Astrocyte (in vitro differentiated cells and primary cell): ENCODE results near the gene CCDC86.

Experiments
- EZH2 ChIP-seq: IDR thresholded peaks from 2 replicates; pipeline ENCODE4 v1.6.1; 2012; ENCODE audit warnings: mild to moderate bottlenecking, low read length, inconsistent platforms; ENCODE audit not compliant: insufficient read depth
- TF ChIP-seq, protein P1 (sequence below): IDR thresholded peaks from 2 replicates; pipeline ENCODE4 v1.5.1; 2011; ENCODE audit warnings: low read depth, mild to moderate bottlenecking, inconsistent platforms, low read length, moderate library complexity; ENCODE audit not compliant: insufficient read depth

DNA sequence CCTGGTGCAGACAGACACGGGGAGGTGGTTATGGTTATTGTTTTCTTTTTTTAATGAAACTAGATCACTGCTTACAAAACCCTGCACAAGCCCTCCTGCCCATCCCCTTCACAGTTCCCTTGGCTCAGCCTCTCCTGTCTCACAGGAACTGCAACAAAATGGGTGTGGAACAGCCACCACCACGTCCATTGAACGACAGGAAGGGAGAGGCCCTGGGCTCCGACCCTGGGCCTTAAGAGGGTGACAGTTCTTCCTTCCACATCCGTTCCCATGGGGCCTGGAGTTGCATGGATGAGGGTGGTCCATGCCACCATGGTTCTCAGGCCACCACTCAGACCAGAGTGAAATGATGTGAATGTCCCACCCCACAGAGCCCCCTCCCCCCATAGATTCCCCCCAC, 48.8 kb downstream of the CCDC86 start:
- no peak for TF ChIP-seq EZH2
- TF ChIP-seq, protein P1, sequence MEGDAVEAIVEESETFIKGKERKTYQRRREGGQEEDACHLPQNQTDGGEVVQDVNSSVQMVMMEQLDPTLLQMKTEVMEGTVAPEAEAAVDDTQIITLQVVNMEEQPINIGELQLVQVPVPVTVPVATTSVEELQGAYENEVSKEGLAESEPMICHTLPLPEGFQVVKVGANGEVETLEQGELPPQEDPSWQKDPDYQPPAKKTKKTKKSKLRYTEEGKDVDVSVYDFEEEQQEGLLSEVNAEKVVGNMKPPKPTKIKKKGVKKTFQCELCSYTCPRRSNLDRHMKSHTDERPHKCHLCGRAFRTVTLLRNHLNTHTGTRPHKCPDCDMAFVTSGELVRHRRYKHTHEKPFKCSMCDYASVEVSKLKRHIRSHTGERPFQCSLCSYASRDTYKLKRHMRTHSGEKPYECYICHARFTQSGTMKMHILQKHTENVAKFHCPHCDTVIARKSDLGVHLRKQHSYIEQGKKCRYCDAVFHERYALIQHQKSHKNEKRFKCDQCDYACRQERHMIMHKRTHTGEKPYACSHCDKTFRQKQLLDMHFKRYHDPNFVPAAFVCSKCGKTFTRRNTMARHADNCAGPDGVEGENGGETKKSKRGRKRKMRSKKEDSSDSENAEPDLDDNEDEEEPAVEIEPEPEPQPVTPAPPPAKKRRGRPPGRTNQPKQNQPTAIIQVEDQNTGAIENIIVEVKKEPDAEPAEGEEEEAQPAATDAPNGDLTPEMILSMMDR = no peak
